HG03095 (cell line): ENCODE results near the gene HSD17B1.
"Not testable (repeated sequence)": the region's sequence is repeated elsewhere in the genome, so short reads cannot be mapped to it uniquely, and the experiment has no call there.

Source experiments
- ATAC-seq: cut with Tn5 transposase; IDR thresholded peaks from one replicate; pipeline ENCODE4 v1.9.1; 2021; ENCODE audit warnings: moderate library complexity; ENCODE audit not compliant: unreplicated experiment

HSD17B1 gene

DNA sequence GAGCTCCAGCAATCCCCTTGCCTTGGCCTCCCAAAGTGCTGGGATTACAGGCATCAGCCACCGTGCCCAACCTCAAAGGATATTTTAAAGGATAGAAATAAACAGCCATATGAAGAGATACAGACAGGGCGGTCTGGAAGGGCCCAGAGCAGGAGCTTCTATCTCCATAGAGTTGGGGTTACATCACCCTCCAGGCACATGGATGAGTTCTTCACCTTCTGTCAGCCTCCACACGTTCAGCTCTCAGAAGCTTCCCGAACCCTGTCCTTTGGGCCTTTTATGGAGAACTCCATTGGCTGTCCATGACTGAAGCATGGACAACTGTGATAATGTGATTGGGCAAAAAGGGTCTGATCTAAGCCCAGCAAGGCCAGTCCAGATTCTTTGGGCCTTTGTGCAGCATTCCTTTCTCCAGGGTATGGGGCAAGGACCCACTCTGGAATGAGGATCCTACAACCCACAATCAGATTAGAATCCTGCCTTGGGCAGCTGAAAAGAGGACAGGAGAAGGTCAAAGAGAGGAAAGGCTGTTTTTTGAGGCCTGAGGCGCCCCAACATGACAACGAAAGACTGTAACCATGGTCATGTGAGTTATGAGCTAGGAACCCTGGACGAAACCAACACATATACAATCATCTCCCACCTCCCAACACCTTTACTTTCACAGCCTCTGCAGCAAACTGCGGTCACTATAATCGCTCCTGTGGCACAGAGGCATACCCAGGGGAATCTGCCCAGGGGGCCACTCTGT, 6.8 kb upstream of the HSD17B1 start:
- ATAC-seq = not testable (repeated sequence)

GRCh38 chr17:42547001-42547461, 5.7 kb upstream of the HSD17B1 start:
- no peak for ATAC-seq

GRCh38 chr17:42547698-42548069, 5.0 kb upstream of the HSD17B1 start:
- ATAC-seq = no peak

GRCh38 chr17:42548070-42548837, 4.5 kb upstream of the HSD17B1 start:
- no peak for ATAC-seq

DNA sequence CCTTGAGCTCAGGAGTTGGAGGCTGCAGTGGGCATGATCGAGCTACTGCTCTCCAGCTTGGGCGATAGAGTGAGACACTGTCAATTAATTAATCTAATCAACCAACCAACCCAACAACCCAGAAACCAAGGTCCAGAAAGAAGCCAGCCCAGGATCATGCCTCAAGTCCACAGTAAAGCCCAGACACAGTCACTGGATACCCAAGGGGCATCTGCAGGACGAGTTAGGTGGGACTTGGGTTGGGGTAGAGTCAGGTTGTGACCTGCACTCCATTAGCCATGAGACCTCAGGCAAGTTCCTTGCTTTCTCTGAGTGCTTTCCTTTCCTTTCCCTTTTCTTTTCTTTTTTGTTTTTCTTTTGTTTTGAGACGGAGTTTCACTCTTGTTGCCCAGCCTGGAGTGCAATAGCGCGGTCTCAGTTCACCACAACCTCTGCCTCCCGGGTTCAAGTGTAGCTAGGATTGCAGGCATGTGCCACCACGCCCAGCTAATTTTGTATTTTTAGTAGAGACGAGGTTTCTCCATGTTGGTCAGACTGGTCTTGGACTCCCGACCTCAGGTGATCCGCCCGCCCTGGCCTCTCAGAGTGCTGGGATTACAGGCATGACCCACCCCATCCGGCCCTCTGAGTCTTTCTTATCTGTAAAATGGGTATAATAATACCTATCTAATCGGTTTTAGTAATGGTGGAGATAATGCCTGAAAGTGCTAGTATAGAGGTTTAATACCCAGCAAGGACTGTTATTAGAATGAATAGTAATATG, 3.5 kb upstream of the HSD17B1 start:
- no peak for ATAC-seq

GRCh38 chr17:42553161-42553818, 567 bp downstream of the HSD17B1 start:
- ATAC-seq = no peak

DNA sequence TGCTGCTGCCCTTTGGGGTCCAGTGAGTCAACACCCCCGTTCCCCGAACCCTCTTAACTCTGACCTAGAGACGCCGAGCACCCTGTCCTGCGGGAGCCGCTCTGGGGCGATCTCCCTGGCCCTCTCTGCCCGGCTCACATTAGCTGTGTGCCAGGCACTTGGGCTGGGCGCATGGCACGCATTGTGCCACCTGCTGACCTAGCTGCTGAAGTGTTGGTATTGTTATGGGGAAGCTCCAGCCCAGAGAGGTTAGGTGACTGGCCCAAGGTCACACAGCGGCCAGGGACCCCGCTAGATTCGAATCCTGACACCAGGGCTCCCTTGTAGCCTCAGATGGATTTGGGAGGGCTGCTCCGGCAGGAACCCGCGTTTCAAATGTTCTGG, 1.1 kb downstream of the HSD17B1 start:
- ATAC-seq = no peak

GRCh38 chr17:42554250-42555121, 1.8 kb downstream of the HSD17B1 start:
- ATAC-seq = peak; percentile 64

- no peak for ATAC-seq
These were observed 2.4 kb downstream of the HSD17B1 start for GRCh38 chr17:42555122-42555622.

DNA sequence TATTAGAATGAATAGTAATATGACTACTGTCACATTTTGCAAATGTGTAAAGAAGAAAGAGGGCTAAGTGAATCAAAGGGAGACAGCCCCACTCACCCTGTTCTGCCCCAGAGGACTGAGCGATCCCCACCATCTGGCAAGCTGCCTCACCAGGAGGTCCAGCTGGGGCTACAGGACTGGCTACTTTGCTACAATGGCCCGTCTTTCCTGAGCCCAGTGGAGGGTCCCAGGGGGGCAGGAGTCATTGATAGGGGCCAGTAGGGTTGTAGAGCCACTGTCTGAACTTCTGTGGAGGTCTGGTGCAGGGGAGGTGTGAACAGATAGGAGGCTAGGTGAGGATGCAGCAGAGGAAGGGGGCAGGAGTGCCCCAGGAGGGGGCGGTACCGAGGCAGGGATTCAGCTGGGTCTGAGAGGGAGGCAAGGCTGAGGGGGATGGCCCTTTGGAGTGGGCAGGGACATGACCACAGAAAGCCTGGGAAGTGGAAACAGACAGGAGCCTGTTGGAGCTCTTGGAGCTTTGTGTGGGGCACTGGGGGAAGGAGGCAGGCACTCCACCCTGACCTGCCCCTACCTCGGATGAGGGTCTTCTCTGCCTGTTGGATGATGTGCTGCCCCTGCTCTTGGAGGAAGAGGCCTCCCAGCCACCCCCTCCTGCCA, 3.4 kb downstream of the HSD17B1 start:
- ATAC-seq = not testable (repeated sequence)

DNA sequence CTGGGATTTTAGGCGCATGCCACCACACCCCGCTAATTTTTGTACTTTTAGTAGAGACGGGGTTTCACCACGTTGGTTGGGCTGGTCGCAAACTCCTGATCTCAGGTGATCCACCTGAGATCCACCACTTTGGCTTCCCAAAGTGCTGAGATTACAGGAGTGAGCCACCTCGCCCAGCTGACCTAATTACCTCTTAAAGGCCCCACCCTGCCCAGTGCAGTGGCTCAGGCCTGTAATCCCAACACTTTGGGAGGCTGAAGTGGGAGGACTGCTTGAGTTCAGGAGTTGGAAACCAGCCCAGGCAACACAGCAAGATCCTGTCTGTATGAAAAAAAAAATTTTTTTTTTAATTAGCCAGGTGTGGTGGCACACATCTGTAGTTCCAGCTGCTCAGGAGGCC, 6.4 kb downstream of the HSD17B1 start:
- no peak for ATAC-seq

DNA sequence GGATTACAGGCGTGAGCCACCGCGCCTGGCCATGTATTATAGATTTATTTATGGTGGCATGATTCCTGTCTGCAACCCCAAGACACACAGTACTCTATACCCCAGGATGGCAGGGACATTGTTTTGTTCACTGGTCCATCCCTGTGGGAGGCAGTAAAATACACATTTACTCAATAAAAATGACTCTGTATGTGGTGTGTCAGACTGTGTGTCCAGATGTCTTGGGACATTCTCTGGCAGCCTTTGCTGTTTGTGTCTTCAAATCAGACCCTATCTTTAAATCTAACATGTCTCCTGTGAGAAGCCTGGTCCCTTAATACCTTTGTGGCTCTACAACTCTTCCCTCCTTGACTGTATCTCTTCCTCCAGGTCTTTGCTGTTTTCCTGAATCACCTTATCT, 7.5 kb downstream of the HSD17B1 start:
- no peak for ATAC-seq

DNA sequence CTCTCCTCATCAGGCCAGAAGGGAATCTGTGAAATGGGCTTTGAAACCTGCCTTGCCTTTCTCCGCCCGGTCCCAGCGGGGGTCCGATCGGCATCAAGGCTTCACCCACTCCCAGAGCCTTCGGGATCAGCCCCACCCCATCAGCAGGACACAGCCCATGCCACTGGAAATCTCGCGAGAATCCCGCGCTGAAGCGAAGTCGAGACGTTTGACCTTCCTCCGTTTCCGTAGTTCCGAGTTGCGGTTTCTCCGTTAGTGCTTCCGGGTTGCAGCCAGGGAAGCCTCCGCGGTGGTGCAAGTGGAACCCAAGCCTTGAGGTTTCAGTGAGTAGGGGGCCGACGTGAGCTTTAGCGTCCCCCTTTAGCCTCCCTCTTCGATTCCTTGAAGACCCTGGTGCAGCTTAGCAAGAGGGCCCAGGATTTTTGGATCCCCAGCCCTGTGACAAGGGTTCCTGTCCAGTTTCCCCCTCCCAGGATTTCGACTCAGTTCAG, 9.2 kb downstream of the HSD17B1 start, which contains the start of gene COASY:
Gene COASY, plus strand, starts transcription at position 252 of the 491 bp plus-strand sequence. CDS start 475 bp downstream, outside the sequence.
- ATAC-seq = peak; percentile 36

- ATAC-seq = no peak
These were observed 9.8 kb downstream of the HSD17B1 start for GRCh38 chr17:42562388-42563142.

DNA sequence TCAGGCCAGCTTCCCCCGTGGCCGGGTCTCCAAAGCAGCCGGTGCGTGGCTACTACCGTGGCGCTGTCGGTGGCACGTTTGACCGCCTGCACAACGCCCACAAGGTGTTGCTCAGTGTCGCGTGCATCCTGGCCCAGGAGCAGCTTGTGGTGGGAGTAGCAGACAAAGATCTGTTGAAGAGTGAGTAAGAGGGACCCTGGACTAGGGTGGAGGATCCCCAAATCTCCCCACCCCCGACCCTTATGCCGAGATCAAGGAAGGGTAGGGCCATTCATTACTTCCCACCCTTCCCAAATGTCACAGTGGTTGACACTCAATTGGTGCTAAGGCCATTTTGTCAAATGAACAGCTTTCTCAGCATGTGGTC, 10.4 kb downstream of the HSD17B1 start:
- ATAC-seq = no peak

- ATAC-seq = no peak
These were observed 10.8 kb downstream of the HSD17B1 start for GRCh38 chr17:42563543-42563942.

- ATAC-seq = no peak
These were observed 11.2 kb downstream of the HSD17B1 start for GRCh38 chr17:42563950-42564349.

DNA sequence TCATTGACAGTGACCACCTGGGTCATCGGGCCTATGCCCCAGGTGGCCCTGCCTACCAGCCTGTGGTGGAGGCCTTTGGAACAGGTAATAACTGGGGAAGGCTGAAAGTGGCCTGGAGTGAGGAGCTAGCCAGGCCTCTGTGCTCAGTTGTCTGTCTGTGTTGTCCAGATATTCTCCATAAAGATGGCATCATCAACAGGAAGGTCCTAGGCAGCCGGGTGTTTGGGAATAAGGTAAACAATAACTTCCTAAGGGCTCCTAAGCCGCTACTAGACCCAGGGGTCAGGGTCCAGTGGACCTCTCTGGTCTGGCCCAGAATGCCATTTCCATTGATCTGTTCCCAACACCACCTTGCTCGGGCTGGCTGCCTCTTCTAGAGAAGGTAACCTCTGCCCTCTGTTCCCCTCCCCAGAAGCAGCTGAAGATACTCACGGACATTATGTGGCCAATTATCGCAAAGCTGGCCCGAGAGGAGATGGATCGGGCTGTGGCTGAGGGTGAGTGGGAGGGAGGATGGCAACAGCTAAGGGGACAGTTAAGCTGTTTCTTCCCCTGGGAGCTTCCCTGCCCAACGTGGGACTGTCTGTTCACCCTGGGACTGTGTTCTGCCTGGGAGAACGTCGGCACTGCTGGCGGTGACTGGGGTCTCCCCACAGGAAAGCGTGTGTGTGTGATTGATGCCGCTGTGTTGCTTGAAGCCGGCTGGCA, 12.2 kb downstream of the HSD17B1 start:
- no peak for ATAC-seq
